Measurements from ENCODE around the gene IGSF21. TPM values are rescaled to one million over a fixed set of nuclear protein-coding genes. Genes with fewer than 3 reads are reported as not detected.

The IGSF21 gene
- polyA plus RNA-seq, 2 of the 4 experiments (the other 2 are of a cell fraction) = not detected

DNA sequence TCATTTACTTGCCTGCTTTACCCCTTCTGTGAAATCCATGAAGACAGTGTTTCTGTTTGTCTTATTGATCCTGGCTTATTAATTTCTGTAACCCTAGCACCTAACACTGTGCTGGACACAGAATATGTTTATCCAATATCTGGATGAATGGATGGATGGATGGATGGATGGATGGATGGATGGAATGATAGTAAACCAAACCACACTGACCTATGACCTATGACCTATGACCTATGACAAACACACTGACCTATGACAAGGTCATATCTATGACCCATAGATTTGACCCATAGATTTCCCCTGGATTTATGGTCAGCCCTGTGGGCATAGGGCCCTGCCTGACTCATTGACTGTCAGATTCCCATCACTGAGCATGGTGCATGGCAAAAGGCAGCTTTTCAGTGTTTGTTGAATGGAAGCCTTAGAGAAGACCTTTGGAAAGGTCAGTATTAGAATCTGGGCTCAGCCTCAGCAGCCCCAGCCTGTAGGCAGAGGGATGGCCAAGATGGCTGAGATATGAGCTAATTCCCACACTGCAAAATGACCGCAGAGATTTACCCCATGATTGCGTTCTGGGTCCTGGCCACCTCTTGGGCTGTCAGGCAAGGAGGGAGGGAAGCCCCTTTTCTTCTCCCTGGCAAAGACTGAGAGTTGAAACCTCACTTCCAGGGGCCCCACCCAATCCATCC, 24.6 kb downstream of the IGSF21 start:
- CTCF ChIA-PET = interaction anchor here (1.8 kb wide), 1 partner anchor 11 kb away, joined by 7 read pairs; no protein-coding TSS in a partner anchor
- WGBS (ENCODE audit: missing lambda C conversion rate) = 60% methylated on average over 1 of the region's 2 CpGs
- H3K27ac ChIP-seq = no peak overlapping the region
- H3K4me1 ChIP-seq = no peaks in the 10 kb centered on the region
- H3K4me3 ChIP-seq = no peak overlapping the region
- no peaks in the 10 kb centered on the region for H3K9me3 ChIP-seq
- FAIRE-seq (no peak), DNase-seq (ENCODE audit: low read depth in 1 of 2, low spot score in 1 of 2) (no peak), ATAC-seq (no peak)
- no peak overlapping the region for H3K4me2 ChIP-seq
- TF ChIP-seq KDM5A (IDR thresholded peaks at IDR 0.05) (no peak), MAZ (IDR thresholded peaks at IDR 0.05; ENCODE audit: borderline replicate concordance, low read depth, low read length) (no peak), RAD21 (conservative IDR thresholded peaks at IDR 0.05 in 1 of 2, IDR thresholded peaks at IDR 0.05 in 1 of 2) (no peak), KDM1A (IDR thresholded peaks at IDR 0.05; ENCODE audit: low read depth) (no peak), HDAC2 (IDR thresholded peaks at IDR 0.05) (no peak), FOSL2 (IDR thresholded peaks at IDR 0.05) (no peak), FOSL2 (CRISPR knock-in tag; IDR thresholded peaks at IDR 0.05) (no peak), HOXA7 (CRISPR knock-in tag; IDR thresholded peaks at IDR 0.05) (no peak), CBX2 (IDR thresholded peaks at IDR 0.05; ENCODE audit: borderline replicate concordance, low read depth) (no peak), SREBF2 (IDR thresholded peaks at IDR 0.05) (no peak), HEYL (CRISPR knock-in tag; IDR thresholded peaks at IDR 0.05) (no peak), ZC3H11A (IDR thresholded peaks at IDR 0.05) (no peak), CEBPB (IDR thresholded peaks at IDR 0.05) (no peak), FOXS1 (CRISPR knock-in tag; IDR thresholded peaks at IDR 0.05) (no peak), SMC3 (IDR thresholded peaks at IDR 0.05) (no peak), EHF (CRISPR knock-in tag; IDR thresholded peaks at IDR 0.05) (no peak), EHMT2 (IDR thresholded peaks at IDR 0.05; ENCODE audit: low read depth) (no peak)
- TF ChIP-seq, protein P1, sequence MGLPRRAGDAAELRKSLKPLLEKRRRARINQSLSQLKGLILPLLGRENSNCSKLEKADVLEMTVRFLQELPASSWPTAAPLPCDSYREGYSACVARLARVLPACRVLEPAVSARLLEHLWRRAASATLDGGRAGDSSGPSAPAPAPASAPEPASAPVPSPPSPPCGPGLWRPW (IDR thresholded peaks at IDR 0.05) = no peak
- TF ChIP-seq, protein P2, sequence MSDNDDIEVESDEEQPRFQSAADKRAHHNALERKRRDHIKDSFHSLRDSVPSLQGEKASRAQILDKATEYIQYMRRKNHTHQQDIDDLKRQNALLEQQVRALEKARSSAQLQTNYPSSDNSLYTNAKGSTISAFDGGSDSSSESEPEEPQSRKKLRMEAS (IDR thresholded peaks at IDR 0.05) = no peak
- TF ChIP-seq, protein P3, sequence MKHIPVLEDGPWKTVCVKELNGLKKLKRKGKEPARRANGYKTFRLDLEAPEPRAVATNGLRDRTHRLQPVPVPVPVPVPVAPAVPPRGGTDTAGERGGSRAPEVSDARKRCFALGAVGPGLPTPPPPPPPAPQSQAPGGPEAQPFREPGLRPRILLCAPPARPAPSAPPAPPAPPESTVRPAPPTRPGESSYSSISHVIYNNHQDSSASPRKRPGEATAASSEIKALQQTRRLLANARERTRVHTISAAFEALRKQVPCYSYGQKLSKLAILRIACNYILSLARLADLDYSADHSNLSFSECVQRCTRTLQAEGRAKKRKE (CRISPR knock-in tag; IDR thresholded peaks at IDR 0.05; ENCODE audit: low read depth) = no peak
- POLR2A ChIA-PET = no interaction called here

DNA sequence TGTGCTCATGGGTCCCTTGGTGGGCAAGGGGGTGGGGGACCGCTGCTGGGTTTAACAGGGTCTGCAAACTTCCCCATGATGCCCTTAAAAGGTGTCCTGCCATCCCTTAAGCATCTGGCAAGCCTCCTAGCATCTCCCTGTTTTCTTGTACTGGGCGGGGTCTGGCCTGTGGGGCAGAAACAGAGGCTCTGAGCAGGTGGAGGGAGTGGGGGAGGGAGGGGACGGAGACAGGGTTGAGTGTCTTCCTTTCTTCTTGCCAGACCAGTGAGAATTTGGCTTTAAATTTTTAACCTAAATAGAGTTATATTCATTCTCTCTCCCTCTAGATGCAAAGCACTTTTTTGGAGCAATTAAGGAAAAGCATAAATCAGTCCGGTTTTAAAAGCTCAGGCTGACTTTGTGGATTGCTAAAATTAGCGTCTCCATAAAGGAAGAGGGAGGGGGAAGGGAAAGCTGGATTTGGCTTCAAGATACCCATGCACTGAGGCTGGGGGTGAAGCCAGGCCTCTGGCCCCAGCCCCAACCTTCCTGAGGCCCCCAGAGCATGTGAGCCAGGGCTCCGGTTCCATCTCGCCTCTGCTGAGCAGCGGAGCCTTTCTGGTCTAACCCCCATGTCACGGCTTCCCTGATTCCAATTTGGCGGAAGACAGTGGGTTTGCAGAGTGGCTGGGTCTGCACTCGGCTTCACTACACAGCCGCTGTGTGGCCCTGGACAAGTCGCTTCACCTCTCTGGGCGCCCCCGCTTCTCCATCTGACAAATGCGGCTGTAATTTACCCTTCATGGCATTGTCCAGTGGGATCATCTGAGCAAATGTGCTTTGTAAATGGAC, 25.3 kb downstream of the IGSF21 start:
- POLR2A ChIA-PET = no interaction called here
- no peak overlapping the region for H3K27ac ChIP-seq
- no peak for TF ChIP-seq CBX8 (IDR thresholded peaks at IDR 0.05)
- no peak for TF ChIP-seq POLR2AphosphoS2 (conservative IDR thresholded peaks at IDR 0.05; ENCODE audit: low read length)
- TF ChIP-seq POLR2A (IDR thresholded peaks at IDR 0.05; ENCODE audit: low read length) = no peak
- TF ChIP-seq MAFK (IDR thresholded peaks at IDR 0.05; ENCODE audit: partially characterized antibody) = no peak
- DNase-seq (ENCODE audit: low read depth in 1 of 2, low spot score in 1 of 2) (no peak), ATAC-seq (no peak), FAIRE-seq (no peak)
- no peaks in the 10 kb centered on the region for H3K4me1 ChIP-seq
- no peak overlapping the region for H3K4me3 ChIP-seq
- CTCF ChIA-PET = interaction anchor here (0.8 to 1.8 kb wide), 3 partner anchors 10 to 32 kb away, joined by 3 to 7 read pairs (median 3); no protein-coding TSS in a partner anchor
- WGBS (ENCODE audit: missing lambda C conversion rate) = 40% methylated on average over 16 of the region's 16 CpGs
- no peaks in the 10 kb centered on the region for H3K9me3 ChIP-seq
- no peak overlapping the region for H3K4me2 ChIP-seq
